Suprapubic skin (tissue), 4 donors: ENCODE results near the gene DTD1. TPM values are rescaled to one million over a fixed set of nuclear protein-coding genes. Genes with fewer than 3 reads are reported as not detected.

ENCODE experiments used
- DNase-seq, 2 donors: peaks; one replicate each; pipeline ENCODE4 v3.0.0-alpha.2; 2019; ENCODE audit warnings: low spot score in 2 of 2
- H3K27ac ChIP-seq: fragments of 200-600 bp; sonication (generic); one replicate; pipeline ENCODE4 v1.5.1; 2019
- H3K27me3 ChIP-seq: fragments of 200-600 bp; sonication (generic); one replicate; pipeline ENCODE4 v1.5.1; 2019
- H3K36me3 ChIP-seq: fragments of 200-600 bp; sonication (generic); one replicate; pipeline ENCODE4 v1.5.1; 2019
- H3K4me1 ChIP-seq: fragments of 200-600 bp; sonication (generic); one replicate; pipeline ENCODE4 v1.5.1; 2019
- H3K4me3 ChIP-seq: fragments of 200-600 bp; sonication (generic); one replicate; pipeline ENCODE4 v1.5.1; 2019; ENCODE audit warnings: mild to moderate bottlenecking
- H3K9me3 ChIP-seq: fragments of 200-600 bp; sonication (generic); one replicate; pipeline ENCODE4 v1.5.1; 2019
- EP300 ChIP-seq: sonication (generic); formaldehyde crosslinking; IDR thresholded peaks from one replicate; pipeline ENCODE4 v1.6.1; 2017; ENCODE audit warnings: antibody characterized with exemption
- POLR2A ChIP-seq, 2 donors: fragments of 450-650 bp; IDR thresholded peaks; one replicate each; pipeline ENCODE4 v1.6.1; 2017; ENCODE audit warnings: antibody characterized with exemption in 2 of 2, mild to moderate bottlenecking in 2 of 2, moderate library complexity in 2 of 2
- POLR2AphosphoS5 ChIP-seq, 3 donors: sonication (generic); formaldehyde crosslinking; IDR thresholded peaks; one replicate each; pipeline ENCODE4 v1.6.1; 2017; ENCODE audit warnings: antibody characterized with exemption in 3 of 3
- WGBS: methylation state at CpG from one replicate; pipeline ENCODE4 v1.1.5; 2018; 5-methylcytosine and 5-hydroxymethylcytosine counted together
- total RNA-seq, 4 donors: library from RNA; depleted of rRNA; stranded (reverse); fragments of >200 nt; gene quantifications; one replicate each; pipeline ENCODE4 v1.1.0, GENCODE V29; 2016
- TF ChIP-seq, protein P1 (sequence below), 2 donors: fragments of 200-600 bp in 1 of 2; fragments of 450-650 bp in 1 of 2; sonication (generic) in 1 of 2; IDR thresholded peaks; one replicate each; pipeline ENCODE4 v1.5.1; 2016 to 2019; ENCODE audit warnings: antibody characterized with exemption in 2 of 2, mild to moderate bottlenecking in 1 of 2, moderate library complexity in 1 of 2

The DTD1 gene
- total RNA-seq, 4 donors from 2014 or later: 22.5 to 33.2 (median 27.0) TPM

DNA sequence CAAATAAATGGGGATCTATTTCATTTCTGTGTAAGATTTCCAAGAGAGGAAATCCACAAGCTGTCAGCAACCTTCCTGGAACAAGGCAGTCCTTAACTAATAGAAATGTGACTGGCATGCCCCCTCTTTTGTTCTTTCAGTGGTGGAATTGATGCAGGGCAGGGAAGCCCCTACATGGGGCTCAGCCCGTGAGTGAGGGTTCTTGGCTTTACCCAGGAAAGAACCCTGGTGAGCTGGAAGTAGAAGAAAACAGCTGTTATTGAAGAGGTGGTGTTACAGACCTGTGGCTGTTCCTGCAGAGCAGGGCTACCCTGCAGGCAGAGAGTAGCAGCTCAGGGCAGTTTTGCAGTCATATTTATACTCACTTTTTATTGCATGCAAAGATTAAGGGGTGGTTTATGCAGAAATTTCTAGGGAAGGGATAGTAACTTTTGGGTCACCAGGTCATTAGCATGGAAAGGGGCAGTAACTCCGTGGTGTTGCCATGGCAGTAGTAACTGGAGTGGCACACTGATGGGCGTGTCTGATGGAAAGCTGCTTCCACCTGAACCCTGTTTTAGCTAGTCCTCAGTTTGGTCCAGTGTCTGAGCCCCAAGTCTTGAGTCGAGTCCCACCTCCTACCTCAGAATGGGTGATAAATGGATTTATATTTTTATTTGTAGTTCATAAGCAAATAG is 137.1 kb downstream of the DTD1 start:
- TF ChIP-seq, protein P1, sequence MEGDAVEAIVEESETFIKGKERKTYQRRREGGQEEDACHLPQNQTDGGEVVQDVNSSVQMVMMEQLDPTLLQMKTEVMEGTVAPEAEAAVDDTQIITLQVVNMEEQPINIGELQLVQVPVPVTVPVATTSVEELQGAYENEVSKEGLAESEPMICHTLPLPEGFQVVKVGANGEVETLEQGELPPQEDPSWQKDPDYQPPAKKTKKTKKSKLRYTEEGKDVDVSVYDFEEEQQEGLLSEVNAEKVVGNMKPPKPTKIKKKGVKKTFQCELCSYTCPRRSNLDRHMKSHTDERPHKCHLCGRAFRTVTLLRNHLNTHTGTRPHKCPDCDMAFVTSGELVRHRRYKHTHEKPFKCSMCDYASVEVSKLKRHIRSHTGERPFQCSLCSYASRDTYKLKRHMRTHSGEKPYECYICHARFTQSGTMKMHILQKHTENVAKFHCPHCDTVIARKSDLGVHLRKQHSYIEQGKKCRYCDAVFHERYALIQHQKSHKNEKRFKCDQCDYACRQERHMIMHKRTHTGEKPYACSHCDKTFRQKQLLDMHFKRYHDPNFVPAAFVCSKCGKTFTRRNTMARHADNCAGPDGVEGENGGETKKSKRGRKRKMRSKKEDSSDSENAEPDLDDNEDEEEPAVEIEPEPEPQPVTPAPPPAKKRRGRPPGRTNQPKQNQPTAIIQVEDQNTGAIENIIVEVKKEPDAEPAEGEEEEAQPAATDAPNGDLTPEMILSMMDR (IDR thresholded peaks at IDR 0.05): no peak
- TF ChIP-seq EP300 (no peak), POLR2AphosphoS5 (IDR thresholded peaks at IDR 0.05) (no peak), POLR2A (IDR thresholded peaks at IDR 0.05) (no peak)
- Histone ChIP-seq H3K9me3 (no peaks in the 10 kb centered on the region), H3K36me3 (no peaks in the 10 kb centered on the region), H3K4me1 (peaks cover 10% of the 10 kb centered on the region), H3K4me3 (no peak overlapping the region), H3K27ac (no peak overlapping the region), H3K27me3 (no peaks in the 10 kb centered on the region)
- WGBS: 86% methylated on average over 4 of the region's 4 CpGs
- no peak for DNase-seq

DNA sequence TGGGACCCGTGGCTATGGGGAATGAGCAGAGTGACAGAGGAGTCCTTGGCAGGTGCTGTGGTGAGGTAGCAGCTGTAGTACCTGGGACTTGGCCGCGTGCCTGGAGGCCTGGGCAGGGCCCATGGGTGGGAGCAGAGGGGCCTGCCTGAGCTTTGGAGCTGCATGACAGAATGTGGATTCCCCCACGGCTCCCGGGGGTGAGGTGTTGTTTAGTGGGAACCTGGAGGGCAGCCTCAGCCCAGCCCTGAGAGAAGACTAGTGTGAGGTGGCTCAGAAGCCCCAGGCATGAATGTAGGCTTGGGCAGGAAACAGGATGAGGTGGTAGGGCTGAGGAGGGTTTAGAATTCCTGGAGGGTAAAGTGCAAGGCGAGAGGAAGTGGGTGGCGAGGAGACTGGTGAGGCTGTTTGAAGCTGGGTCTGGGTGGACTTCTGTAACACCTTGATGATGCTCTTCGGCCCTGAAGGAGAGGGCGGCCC is 139.2 kb downstream of the DTD1 start:
- Histone ChIP-seq H3K27me3 (no peaks in the 10 kb centered on the region), H3K36me3 (no peaks in the 10 kb centered on the region), H3K4me1 (peaks cover 7% of the 10 kb centered on the region), H3K4me3 (no peak overlapping the region), H3K27ac (no peak overlapping the region), H3K9me3 (no peaks in the 10 kb centered on the region)
- 77% methylated on average over 9 of the region's 9 CpGs for WGBS
- TF ChIP-seq POLR2A (IDR thresholded peaks at IDR 0.05) (no peak), POLR2AphosphoS5 (IDR thresholded peaks at IDR 0.05) (no peak), EP300 (no peak)
- TF ChIP-seq, protein P1 (IDR thresholded peaks at IDR 0.05): no peak
- no peak for DNase-seq

DNA sequence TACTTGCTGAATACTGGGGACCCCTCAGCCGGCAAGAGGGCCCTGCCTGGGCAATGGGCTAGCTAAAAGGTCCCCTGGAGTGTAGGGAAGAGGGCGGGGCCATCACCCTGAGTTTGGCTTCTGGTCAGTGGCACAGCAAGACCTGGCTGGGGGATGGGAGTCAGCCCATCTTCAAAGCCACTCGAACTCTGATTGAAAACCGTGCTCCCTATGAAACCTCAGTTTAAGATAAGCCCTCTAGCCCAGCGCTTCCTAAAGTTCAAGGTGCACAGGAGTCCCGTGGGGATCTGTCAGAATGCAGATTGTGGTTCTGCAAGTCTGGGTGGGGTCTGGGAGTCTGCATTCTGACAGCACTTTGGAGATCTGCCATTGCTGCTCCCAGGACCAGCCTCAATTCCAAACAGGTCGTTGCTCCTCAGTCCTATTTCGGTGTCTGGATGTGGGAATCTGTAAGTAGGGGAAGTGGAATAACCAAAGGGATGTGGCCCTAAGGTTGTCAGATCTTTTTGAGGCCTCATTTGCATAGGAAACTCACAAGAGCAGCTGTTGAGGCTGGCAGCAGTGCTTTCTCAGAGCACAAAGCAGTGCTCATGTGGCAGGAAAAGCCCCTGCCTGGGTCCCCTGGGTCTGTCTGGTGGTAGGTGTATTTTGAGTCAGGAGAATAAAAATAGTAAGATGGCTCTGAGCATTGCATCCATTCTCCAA is 140.5 kb downstream of the DTD1 start:
- TF ChIP-seq EP300 (no peak), POLR2A (IDR thresholded peaks at IDR 0.05) (no peak), POLR2AphosphoS5 (IDR thresholded peaks at IDR 0.05) (no peak)
- TF ChIP-seq, protein P1 (IDR thresholded peaks at IDR 0.05): no peak
- no peaks in the 10 kb centered on the region for H3K9me3 ChIP-seq
- no peaks in the 10 kb centered on the region for H3K27me3 ChIP-seq
- WGBS: 68% methylated on average over 8 of the region's 8 CpGs
- no peaks in the 10 kb centered on the region for H3K36me3 ChIP-seq
- H3K27ac ChIP-seq: no peak overlapping the region
- H3K4me3 ChIP-seq: no peak overlapping the region
- DNase-seq: no peak
- H3K4me1 ChIP-seq: peaks cover 7% of the 10 kb centered on the region

GRCh38 chr20:18728870-18729224 is 141.0 kb downstream of the DTD1 start:
- WGBS: 97% methylated on average over 5 of the region's 5 CpGs
- TF ChIP-seq EP300: no peak
- no peak for TF ChIP-seq POLR2AphosphoS5 (IDR thresholded peaks at IDR 0.05)
- TF ChIP-seq POLR2A (IDR thresholded peaks at IDR 0.05): no peak
- TF ChIP-seq, protein P1 (IDR thresholded peaks at IDR 0.05): no peak
- no peak overlapping the region for H3K27ac ChIP-seq
- peaks cover 7% of the 10 kb centered on the region for H3K4me1 ChIP-seq
- H3K9me3 ChIP-seq: no peaks in the 10 kb centered on the region
- no peak overlapping the region for H3K4me3 ChIP-seq
- no peak for DNase-seq
- no peaks in the 10 kb centered on the region for H3K36me3 ChIP-seq
- H3K27me3 ChIP-seq: no peaks in the 10 kb centered on the region

GRCh38 chr20:18729231-18729825 is 141.5 kb downstream of the DTD1 start:
- TF ChIP-seq POLR2A (IDR thresholded peaks at IDR 0.05) (no peak), POLR2AphosphoS5 (IDR thresholded peaks at IDR 0.05) (no peak), EP300 (no peak)
- TF ChIP-seq, protein P1 (IDR thresholded peaks at IDR 0.05): no peak
- Histone ChIP-seq H3K27ac (no peak overlapping the region), H3K4me1 (peaks cover 7% of the 10 kb centered on the region), H3K9me3 (no peaks in the 10 kb centered on the region), H3K4me3 (no peak overlapping the region), H3K27me3 (no peaks in the 10 kb centered on the region), H3K36me3 (no peaks in the 10 kb centered on the region)
- WGBS: 54% methylated on average over 6 of the region's 6 CpGs
- no peak for DNase-seq
